ENCODE measurements around the gene HMCN2.

Gene HMCN2

DNA sequence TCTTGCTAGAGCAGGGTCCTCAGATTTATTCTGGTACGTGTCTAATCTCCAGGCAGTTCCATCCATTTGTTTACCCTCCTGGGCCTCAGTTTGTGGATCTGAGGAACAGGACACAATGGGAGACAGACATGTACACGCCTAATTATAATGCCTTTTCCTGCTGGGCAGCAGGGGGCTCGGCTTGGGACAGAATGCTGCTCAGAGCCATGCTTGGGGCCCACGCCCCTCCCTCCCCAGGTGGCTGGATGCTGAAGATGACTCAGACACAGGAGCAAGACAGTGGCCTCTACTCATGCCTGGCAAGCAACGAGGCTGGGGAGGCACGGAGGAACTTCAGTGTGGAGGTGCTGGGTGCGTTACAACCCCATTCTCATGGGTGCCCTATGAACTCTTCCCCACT lies 106.5 kb downstream of the HMCN2 start:
- DNase-seq (ENCODE audit: low read depth): no peak
- H3K4me3 ChIP-seq (ENCODE audit: low read depth, low read length): no peak overlapping the region

DNA sequence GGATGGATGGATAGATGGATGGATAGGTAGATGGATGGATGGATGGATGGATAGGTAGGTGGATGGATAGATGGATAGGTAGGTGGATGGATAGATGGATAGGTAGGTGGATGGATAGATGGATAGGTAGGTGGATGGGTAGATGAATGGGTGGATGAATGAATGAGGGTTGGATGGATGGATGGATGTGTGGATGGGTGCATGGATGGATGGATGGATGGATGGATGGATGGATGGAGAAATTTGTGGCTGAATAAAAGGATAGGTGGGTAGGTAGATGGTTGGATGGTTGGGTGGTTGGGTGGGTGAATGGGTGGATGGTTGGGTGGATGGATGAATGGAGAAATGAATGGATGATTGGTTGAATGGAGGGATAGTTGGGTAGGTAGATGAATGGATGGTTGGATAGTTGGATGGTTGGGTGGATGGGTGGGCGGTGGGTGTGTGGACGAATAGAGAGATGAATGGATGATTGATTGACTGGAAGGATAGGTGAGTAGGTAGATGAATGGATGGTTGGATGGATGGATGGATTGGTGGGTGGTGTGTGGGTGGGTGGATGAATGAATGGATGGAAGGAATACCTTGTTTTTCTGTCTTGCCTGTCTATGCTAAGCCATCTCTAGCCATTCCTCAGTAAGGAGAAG lies 108.2 kb downstream of the HMCN2 start:
- DNase-seq (ENCODE audit: low read depth): no peak
- H3K4me3 ChIP-seq (ENCODE audit: low read depth, low read length): no peak overlapping the region

DNA sequence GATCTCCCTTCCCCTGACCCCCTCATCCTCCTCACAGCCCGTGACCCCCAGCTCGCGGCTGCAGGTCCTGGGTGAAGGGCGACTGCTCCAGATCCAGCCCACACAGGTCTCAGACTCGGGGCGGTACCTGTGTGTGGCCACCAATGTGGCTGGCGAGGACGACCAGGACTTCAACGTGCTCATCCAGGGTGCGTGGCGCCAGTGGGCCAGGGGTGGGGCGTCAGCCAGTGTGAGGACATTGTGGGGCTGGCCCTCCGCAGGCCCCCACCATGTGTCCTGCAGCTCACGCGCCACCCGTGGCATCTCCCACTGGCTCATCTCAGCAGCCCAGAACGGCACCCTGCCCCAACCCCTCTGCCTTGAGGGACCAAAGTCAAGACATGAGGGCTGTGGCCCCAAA lies 112.1 kb downstream of the HMCN2 start:
- DNase-seq (ENCODE audit: low read depth): no peak

DNA sequence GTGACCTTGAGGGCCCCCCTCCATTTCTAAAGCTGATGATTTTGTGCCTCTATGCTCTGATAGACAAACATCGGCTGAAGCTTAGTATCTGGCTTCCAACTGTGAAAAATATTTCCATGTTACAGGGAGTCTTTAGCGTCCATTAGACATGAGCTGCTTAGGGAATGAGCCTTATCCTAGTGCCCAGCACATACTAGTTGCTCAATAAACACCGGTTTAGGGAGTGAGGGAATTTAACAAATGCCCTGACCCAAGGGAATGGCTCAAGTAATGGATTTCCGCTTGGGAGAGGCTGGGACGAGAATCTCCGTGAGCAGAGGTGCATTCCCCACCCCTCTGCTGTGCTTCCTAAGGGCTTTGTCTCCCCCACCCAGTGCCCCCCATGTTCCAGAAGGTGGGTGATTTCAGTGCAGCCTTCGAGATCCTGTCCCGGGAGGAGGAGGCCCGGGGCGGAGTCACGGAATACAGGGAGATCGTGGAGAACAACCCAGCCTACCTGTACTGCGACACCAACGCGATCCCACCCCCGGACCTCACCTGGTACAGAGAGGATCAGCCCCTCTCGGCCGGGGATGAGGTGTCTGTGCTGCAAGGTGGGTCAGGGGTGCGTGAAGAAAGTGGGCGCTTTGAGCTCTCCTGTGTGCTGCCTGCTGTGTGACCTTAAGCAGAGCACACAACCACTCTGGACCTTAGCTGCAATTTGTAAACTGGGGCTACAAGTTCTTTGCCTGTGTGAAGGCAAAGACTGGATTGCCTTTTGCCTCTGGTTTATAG lies 113.5 kb downstream of the HMCN2 start:
- no peak for DNase-seq (ENCODE audit: low read depth)
- H3K4me3 ChIP-seq (ENCODE audit: low read depth, low read length): no peak overlapping the region

More for the DNA sequence above, 112.1 kb downstream of the HMCN2 start:
- no peak overlapping the region for H3K4me3 ChIP-seq (ENCODE audit: low read depth, low read length)

DNA sequence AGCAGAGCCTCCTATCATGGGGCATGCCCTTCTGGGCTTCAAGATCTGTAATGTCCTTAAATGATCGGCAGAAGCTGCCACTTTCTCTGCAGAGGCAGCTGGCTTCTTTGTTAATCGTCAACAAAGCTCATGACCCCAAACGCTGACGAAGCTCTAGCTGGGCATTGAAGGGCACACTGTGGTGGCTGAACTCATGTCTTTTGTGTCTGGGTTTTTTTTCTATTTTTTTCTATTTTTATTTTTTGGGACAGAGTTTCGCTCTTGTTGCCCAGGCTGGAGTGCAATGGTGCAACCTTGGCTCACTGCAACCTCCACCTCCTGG lies 114.0 kb downstream of the HMCN2 start:
- H3K4me3 ChIP-seq (ENCODE audit: low read depth, low read length): no peak overlapping the region
- DNase-seq (ENCODE audit: low read depth): no peak

DNA sequence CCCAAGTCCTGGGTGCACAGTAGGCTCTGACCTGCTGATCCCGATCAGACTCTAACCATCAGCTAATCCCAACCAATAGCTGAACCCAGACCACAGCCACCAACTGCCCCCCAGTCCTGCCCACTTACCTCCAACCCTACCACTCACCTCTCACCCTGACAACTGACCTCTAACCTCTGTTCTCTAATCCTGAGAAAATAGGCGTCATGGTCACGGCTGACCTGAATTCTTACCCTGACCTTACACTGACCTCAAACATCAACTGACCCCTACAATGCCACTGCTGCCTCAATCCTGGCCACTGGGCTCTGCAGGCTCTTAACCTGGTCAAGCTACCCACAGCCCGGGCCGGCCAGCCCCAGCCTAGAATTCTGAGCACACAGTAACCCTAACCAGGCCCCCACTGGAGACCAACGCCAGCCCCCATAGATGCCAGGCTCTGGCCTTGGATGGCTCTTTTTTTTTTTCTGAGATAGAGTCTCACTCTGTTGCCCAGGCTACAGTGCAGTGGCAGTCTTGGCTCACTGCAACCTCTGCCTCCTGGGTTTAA lies 115.4 kb downstream of the HMCN2 start:
- no peak for DNase-seq (ENCODE audit: low read depth)
- H3K4me3 ChIP-seq (ENCODE audit: low read depth, low read length): no peak overlapping the region

GRCh38 chr9:130381660-130382059 lies 116.1 kb downstream of the HMCN2 start:
- H3K4me3 ChIP-seq (ENCODE audit: low read depth, low read length): no peak overlapping the region
- no peak for DNase-seq (ENCODE audit: low read depth)

GRCh38 chr9:130382096-130382495 lies 116.5 kb downstream of the HMCN2 start:
- no peak for DNase-seq (ENCODE audit: low read depth)
- no peak overlapping the region for H3K4me3 ChIP-seq (ENCODE audit: low read depth, low read length)

- no peak for DNase-seq (ENCODE audit: low read depth)
- no peak overlapping the region for H3K4me3 ChIP-seq (ENCODE audit: low read depth, low read length)
Observed at GRCh38 chr9:130382636-130383349, 117.2 kb downstream of the HMCN2 start.

- H3K4me3 ChIP-seq (ENCODE audit: low read depth, low read length): no peak overlapping the region
- DNase-seq (ENCODE audit: low read depth): no peak
Observed at GRCh38 chr9:130383350-130383715, 117.8 kb downstream of the HMCN2 start.

- H3K4me3 ChIP-seq (ENCODE audit: low read depth, low read length): no peak overlapping the region
- DNase-seq (ENCODE audit: low read depth): no peak
Observed at GRCh38 chr9:130383979-130384676, 118.6 kb downstream of the HMCN2 start.

- no peak for DNase-seq (ENCODE audit: low read depth)
- no peak overlapping the region for H3K4me3 ChIP-seq (ENCODE audit: low read depth, low read length)
Observed at GRCh38 chr9:130385257-130385656, 119.7 kb downstream of the HMCN2 start.

- no peak overlapping the region for H3K4me3 ChIP-seq (ENCODE audit: low read depth, low read length)
- no peak for DNase-seq (ENCODE audit: low read depth)
Observed at GRCh38 chr9:130387398-130387797, 121.8 kb downstream of the HMCN2 start.

- no peak for DNase-seq (ENCODE audit: low read depth)
- H3K4me3 ChIP-seq (ENCODE audit: low read depth, low read length): no peak overlapping the region
Observed at GRCh38 chr9:130387905-130388304, 122.3 kb downstream of the HMCN2 start.

DNA sequence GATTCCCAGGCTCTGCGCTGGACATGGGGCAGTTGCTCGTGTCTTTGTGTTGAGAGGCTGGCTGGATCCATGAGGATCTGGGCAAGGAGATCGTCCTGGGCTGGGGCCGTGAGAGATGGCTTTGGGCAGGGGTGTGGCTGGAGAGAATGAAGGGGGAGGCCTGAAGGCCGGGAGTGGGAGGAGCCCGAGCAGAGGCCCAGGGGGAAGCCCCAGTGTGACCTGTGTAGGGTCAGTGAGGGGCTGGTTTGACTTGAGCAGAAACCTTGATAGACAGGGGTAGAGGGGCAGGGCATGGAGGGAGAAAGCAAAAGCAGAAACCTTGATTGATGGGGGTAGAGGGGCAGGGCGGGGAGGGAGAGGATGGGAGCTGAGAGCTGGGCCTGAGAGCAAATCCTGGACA lies 124.8 kb downstream of the HMCN2 start:
- H3K4me3 ChIP-seq (ENCODE audit: low read depth, low read length): no peak overlapping the region
- DNase-seq (ENCODE audit: low read depth): no peak

DNA sequence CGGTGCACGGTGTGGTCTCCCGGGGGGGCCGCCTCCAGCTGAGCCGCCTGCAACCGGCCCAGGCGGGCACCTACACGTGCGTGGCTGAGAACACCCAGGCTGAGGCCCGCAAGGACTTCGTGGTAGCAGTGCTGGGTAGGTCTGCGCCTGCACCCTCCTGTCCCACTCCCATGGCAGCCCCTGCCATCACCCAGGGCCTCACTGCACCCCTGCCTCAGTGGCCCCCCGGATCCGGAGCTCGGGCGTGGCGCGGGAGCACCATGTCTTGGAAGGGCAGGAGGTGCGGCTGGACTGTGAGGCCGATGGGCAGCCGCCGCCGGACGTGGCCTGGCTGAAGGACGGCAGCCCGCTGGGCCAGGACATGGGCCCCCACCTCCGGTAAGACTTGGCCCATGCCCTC lies 125.4 kb downstream of the HMCN2 start:
- no peak overlapping the region for H3K4me3 ChIP-seq (ENCODE audit: low read depth, low read length)
- DNase-seq (ENCODE audit: low read depth): no peak

- DNase-seq (ENCODE audit: low read depth): no peak
- H3K4me3 ChIP-seq (ENCODE audit: low read depth, low read length): no peak overlapping the region
Observed at GRCh38 chr9:130391866-130392265, 126.3 kb downstream of the HMCN2 start.

DNA sequence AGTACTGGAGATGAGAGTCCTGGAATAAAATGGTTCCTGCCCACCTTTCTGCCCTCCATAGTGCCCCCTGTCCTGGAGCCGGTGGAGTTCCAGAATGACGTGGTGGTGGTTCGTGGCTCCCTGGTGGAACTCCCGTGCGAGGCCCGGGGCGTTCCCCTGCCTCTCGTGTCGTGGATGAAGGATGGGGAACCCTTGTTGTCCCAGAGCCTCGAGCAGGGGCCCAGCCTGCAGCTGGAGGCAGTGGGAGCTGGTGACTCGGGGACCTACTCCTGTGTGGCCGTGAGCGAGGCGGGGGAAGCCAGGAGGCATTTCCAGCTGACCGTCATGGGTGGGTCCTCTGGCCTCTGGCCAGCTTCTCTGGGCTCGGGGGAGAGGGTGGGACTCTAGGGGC lies 128.1 kb downstream of the HMCN2 start:
- H3K4me3 ChIP-seq (ENCODE audit: low read depth, low read length): no peak overlapping the region
- DNase-seq (ENCODE audit: low read depth): no peak

GRCh38 chr9:130394320-130394719 lies 128.8 kb downstream of the HMCN2 start:
- DNase-seq (ENCODE audit: low read depth): no peak
- no peak overlapping the region for H3K4me3 ChIP-seq (ENCODE audit: low read depth, low read length)
